Measurements from ENCODE around the gene MPG.

- TF ChIP-seq, protein P1, sequence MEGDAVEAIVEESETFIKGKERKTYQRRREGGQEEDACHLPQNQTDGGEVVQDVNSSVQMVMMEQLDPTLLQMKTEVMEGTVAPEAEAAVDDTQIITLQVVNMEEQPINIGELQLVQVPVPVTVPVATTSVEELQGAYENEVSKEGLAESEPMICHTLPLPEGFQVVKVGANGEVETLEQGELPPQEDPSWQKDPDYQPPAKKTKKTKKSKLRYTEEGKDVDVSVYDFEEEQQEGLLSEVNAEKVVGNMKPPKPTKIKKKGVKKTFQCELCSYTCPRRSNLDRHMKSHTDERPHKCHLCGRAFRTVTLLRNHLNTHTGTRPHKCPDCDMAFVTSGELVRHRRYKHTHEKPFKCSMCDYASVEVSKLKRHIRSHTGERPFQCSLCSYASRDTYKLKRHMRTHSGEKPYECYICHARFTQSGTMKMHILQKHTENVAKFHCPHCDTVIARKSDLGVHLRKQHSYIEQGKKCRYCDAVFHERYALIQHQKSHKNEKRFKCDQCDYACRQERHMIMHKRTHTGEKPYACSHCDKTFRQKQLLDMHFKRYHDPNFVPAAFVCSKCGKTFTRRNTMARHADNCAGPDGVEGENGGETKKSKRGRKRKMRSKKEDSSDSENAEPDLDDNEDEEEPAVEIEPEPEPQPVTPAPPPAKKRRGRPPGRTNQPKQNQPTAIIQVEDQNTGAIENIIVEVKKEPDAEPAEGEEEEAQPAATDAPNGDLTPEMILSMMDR (IDR thresholded peaks at IDR 0.05; ENCODE audit: poor library complexity, severe bottlenecking), result no peak
- TF ChIP-seq TAF1 (IDR thresholded peaks at IDR 0.05; ENCODE audit: low read depth), result no peak
- no peak for TF ChIP-seq EZH2 (IDR thresholded peaks at IDR 0.05; ENCODE audit: borderline replicate concordance, insufficient read depth, low read length, poor library complexity, severe bottlenecking)
- no peak for TF ChIP-seq MXI1 (conservative IDR thresholded peaks at IDR 0.05; ENCODE audit: poor library complexity, severe bottlenecking)
- TF ChIP-seq POLR2AphosphoS5 (IDR thresholded peaks at IDR 0.05), result no peak
- TF ChIP-seq REST (IDR thresholded peaks at IDR 0.05; ENCODE audit: borderline replicate concordance), result no peak
- TF ChIP-seq EP300 (conservative IDR thresholded peaks at IDR 0.05; ENCODE audit: poor library complexity, severe bottlenecking), result no peak
Measured at GRCh38 chr16:66309-67182, 11.5 kb upstream of the MPG start.

Data from neural cell (in vitro differentiated cells).